A673 (cell line): ENCODE results near the gene SCUBE3. TPM values are rescaled to one million over a fixed set of nuclear protein-coding genes. Genes with fewer than 3 reads are reported as not detected.

ENCODE experiments used
- BruUV-seq: library from RNA; stranded (reverse); fragments of 400-500 nt; replicated peaks from 2 replicates; lab custom pipeline; 2021; lab: Mats Ljungman, UMichigan
- CTCF ChIA-PET: fragments of 300-600 bp; sonication (Branson Sonifier 250); formaldehyde crosslinking; loops from one replicate; lab custom pipeline; 2022; ENCODE audit warnings: antibody characterized with exemption; lab: Charles Lee
- POLR2A ChIA-PET: fragments of 300-600 bp; sonication (Branson Sonifier 250); formaldehyde crosslinking; loops from one replicate; lab custom pipeline; 2022; ENCODE audit warnings: antibody characterized with exemption; ENCODE audit not compliant: low non-redundant PET; lab: Charles Lee
- DNase-seq: peaks from one replicate; pipeline ENCODE4 v3.0.0-alpha.2; 2015; ENCODE audit warnings: low spot score
- H3K27ac ChIP-seq: fragments of 200-600 bp; sonication (generic); 2 replicates; pipeline ENCODE4 v1.5.1; 2016; ENCODE audit warnings: mixed run types, low read depth, mild to moderate bottlenecking, mixed read lengths, antibody characterized with exemption, low read length; ENCODE audit not compliant: poor library complexity, severe bottlenecking
- H3K27me3 ChIP-seq: fragments of 200-600 bp; sonication (generic); replicated peaks from 2 replicates; pipeline ENCODE4 v1.6.1; 2017; ENCODE audit warnings: mixed run types, low read depth, mild to moderate bottlenecking, mixed read lengths, antibody characterized with exemption, low read length; ENCODE audit not compliant: insufficient read depth, poor library complexity
- H3K36me3 ChIP-seq: fragments of 200-600 bp; sonication (generic); 2 replicates; pipeline ENCODE4 v1.6.1; 2016; ENCODE audit warnings: mixed run types, mild to moderate bottlenecking, mixed read lengths, antibody characterized with exemption, low read length; ENCODE audit not compliant: insufficient read depth, poor library complexity, severe bottlenecking
- H3K4me1 ChIP-seq: fragments of 200-600 bp; sonication (generic); 2 replicates; pipeline ENCODE4 v1.6.1; 2017; ENCODE audit warnings: mixed run types, mild to moderate bottlenecking, mixed read lengths, antibody characterized with exemption, low read length; ENCODE audit not compliant: insufficient read depth, poor library complexity, severe bottlenecking
- H3K4me3 ChIP-seq: fragments of 200-600 bp; sonication (generic); 2 replicates; pipeline ENCODE4 v1.5.1; 2016; ENCODE audit warnings: low read depth, mixed run types, mild to moderate bottlenecking, mixed read lengths, low read length; ENCODE audit not compliant: poor library complexity, severe bottlenecking
- H3K9me3 ChIP-seq: fragments of 200-600 bp; sonication (generic); 2 replicates; pipeline ENCODE4 v1.6.1; 2016; ENCODE audit warnings: mixed run types, low read depth, mild to moderate bottlenecking, mixed read lengths, antibody characterized with exemption, low read length; ENCODE audit not compliant: poor library complexity, severe bottlenecking
- EZH2 ChIP-seq: fragments of 200-600 bp; sonication (generic); IDR thresholded peaks from 2 replicates; pipeline ENCODE4 v1.6.1; 2017; ENCODE audit warnings: borderline replicate concordance, low read depth, mild to moderate bottlenecking, mixed read lengths, antibody characterized with exemption, low read length; ENCODE audit not compliant: poor library complexity, severe bottlenecking
- intact Hi-C: fragments of 100-400 bp; cut with micrococcal nuclease; formaldehyde crosslinking; loops from one replicate; pipeline ENCODE4 v1.10.0; 2022; ENCODE audit not compliant: unreplicated experiment
- total RNA-seq: library from RNA; stranded (reverse); gene quantifications from 2 replicates; pipeline ENCODE4 v1.2.3, GENCODE V29; 2021
- TF ChIP-seq, protein P1 (sequence below): fragments of 300-800, 200-600 bp; sonication (generic); conservative IDR thresholded peaks from 2 replicates; pipeline ENCODE4 v1.5.1; 2017; ENCODE audit warnings: low read depth, mild to moderate bottlenecking, antibody characterized with exemption, low read length, moderate library complexity, mixed read lengths

Gene SCUBE3
- total RNA-seq, 1 experiment from 2014 or later = 0.04 TPM

DNA sequence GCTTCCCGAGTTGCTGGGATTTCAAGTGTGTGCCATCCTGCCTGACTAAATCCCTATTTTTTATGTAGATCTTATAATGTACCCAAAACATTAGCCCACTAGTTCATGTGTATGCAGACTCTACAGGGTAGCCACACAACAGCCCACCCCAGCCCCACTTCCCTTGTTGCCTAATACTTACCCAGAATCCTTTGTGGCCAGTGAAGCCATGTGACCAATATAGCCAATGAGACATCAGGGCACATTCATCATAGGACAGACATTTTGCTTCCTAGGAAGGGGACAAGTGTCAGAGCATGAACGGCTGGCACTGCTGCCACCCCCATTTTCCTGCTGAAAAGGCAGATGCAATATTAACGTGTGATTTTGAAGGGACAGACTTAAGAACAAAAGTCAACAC, 36.6 kb upstream of the SCUBE3 start:
- peaks cover 8% of the 10 kb centered on the region for H3K4me1 ChIP-seq
- POLR2A ChIA-PET = interaction anchor here (0.6 kb wide), 1 partner anchor 1887 kb away, joined by 3 read pairs; no protein-coding TSS in a partner anchor
- no TSS peak for BruUV-seq
- CTCF ChIA-PET = no interaction called here
- no peak overlapping the region for H3K27ac ChIP-seq
- H3K36me3 ChIP-seq = no peaks in the 10 kb centered on the region
- TF ChIP-seq, protein P1, sequence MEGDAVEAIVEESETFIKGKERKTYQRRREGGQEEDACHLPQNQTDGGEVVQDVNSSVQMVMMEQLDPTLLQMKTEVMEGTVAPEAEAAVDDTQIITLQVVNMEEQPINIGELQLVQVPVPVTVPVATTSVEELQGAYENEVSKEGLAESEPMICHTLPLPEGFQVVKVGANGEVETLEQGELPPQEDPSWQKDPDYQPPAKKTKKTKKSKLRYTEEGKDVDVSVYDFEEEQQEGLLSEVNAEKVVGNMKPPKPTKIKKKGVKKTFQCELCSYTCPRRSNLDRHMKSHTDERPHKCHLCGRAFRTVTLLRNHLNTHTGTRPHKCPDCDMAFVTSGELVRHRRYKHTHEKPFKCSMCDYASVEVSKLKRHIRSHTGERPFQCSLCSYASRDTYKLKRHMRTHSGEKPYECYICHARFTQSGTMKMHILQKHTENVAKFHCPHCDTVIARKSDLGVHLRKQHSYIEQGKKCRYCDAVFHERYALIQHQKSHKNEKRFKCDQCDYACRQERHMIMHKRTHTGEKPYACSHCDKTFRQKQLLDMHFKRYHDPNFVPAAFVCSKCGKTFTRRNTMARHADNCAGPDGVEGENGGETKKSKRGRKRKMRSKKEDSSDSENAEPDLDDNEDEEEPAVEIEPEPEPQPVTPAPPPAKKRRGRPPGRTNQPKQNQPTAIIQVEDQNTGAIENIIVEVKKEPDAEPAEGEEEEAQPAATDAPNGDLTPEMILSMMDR = no peak
- no peak for TF ChIP-seq EZH2
- H3K9me3 ChIP-seq = no peaks in the 10 kb centered on the region
- no peak for DNase-seq
- intact Hi-C loops = no loop called here
- no peak overlapping the region for H3K4me3 ChIP-seq
- H3K27me3 ChIP-seq = no peaks in the 10 kb centered on the region

DNA sequence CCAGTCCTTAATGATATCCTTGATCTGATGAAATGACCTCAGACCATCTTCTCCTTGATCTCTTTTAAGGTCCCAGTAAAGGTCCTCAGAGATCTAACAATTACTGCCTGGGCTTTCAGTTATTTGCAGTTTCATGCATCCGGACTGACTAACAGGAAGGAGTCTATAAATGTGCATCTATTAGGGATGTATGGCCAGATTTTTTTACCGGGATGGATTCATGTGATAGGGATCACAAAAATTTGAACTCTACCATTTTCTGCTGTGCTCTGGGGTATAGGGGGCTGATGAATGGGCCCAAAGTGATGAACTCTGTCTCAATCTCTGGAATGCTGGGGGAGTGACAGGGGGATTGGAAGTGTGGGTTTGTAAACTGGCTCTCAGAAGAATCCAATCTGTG, 36.2 kb upstream of the SCUBE3 start:
- TF ChIP-seq, protein P1 = no peak
- TF ChIP-seq EZH2 = no peak
- BruUV-seq = no TSS peak
- Histone ChIP-seq H3K27me3 (no peaks in the 10 kb centered on the region), H3K4me1 (peaks cover 10% of the 10 kb centered on the region), H3K9me3 (no peaks in the 10 kb centered on the region), H3K4me3 (no peak overlapping the region), H3K27ac (no peak overlapping the region), H3K36me3 (no peaks in the 10 kb centered on the region)
- CTCF ChIA-PET = no interaction called here
- no peak for DNase-seq
- intact Hi-C loops = no loop called here
- POLR2A ChIA-PET = interaction anchor here (0.6 kb wide), 1 partner anchor 1887 kb away, joined by 3 read pairs; no protein-coding TSS in a partner anchor

DNA sequence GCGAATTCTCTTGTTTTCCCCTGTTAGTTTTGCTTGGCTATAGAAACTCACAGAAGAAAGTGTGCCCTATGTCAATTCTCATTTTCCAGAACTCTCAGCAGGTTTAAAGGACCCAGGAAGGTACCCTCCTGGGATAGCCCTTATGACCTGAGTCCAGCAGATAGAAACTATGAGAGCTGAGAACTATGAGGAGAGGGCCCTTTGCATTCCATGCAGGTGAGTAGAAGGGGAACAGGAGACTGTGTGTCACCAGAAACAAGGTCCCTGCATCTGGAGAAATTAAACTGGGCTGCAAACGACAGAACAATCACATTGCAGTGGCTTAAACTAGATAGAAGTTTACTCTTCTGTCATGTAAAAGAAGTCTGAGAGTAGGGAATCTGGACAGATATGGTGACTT, 35.7 kb upstream of the SCUBE3 start:
- POLR2A ChIA-PET = interaction anchor here (0.6 kb wide), 1 partner anchor 1886 kb away, joined by 3 read pairs; no protein-coding TSS in a partner anchor
- no peak overlapping the region for H3K4me3 ChIP-seq
- intact Hi-C loops = no loop called here
- no peaks in the 10 kb centered on the region for H3K9me3 ChIP-seq
- no peak for TF ChIP-seq EZH2
- TF ChIP-seq, protein P1 = no peak
- H3K36me3 ChIP-seq = no peaks in the 10 kb centered on the region
- no peak overlapping the region for H3K27ac ChIP-seq
- peaks cover 10% of the 10 kb centered on the region for H3K4me1 ChIP-seq
- CTCF ChIA-PET = no interaction called here
- H3K27me3 ChIP-seq = no peaks in the 10 kb centered on the region
- DNase-seq = no peak
- BruUV-seq = no TSS peak
